Spinal cord (tissue), 10 donors: ENCODE data around the gene AMDHD1. TPM values are rescaled to one million over a fixed set of nuclear protein-coding genes. Genes with fewer than 3 reads are reported as not detected.

Experiments
- DNase-seq, 6 donors: peaks; one replicate each; pipeline versions ENCODE4 v3.0.0 to v3.0.0-alpha.2; 2013 to 2015; ENCODE audit warnings: low spot score in 6 of 6, low read depth in 4 of 6
- H3K27ac ChIP-seq: one replicate; pipeline ENCODE4 v1.5.1; 2013; ENCODE audit warnings: low read depth, low read length, control low read depth
- H3K27me3 ChIP-seq: one replicate; pipeline ENCODE4 v1.6.1; 2013; ENCODE audit warnings: low read length; ENCODE audit not compliant: control insufficient read depth, insufficient read depth
- H3K36me3 ChIP-seq: one replicate; pipeline ENCODE4 v1.6.1; 2013; ENCODE audit warnings: low read length; ENCODE audit not compliant: control insufficient read depth, insufficient read depth
- H3K4me1 ChIP-seq: one replicate; pipeline ENCODE4 v1.6.1; 2013; ENCODE audit warnings: low read length; ENCODE audit not compliant: control insufficient read depth, insufficient read depth
- H3K4me3 ChIP-seq: one replicate; pipeline ENCODE4 v1.5.1; 2013; ENCODE audit warnings: low read depth, low read length, control low read depth
- H3K9me3 ChIP-seq: one replicate; pipeline ENCODE4 v1.6.1; 2013; ENCODE audit warnings: low read length; ENCODE audit not compliant: control insufficient read depth, insufficient read depth
- whole genome bisulfite sequencing: methylation state at CpG from one replicate; pipeline ENCODE4 v1.1.5; 2013; ENCODE audit warnings: missing lambda C conversion rate; ENCODE audit not compliant: insufficient coverage; 5-methylcytosine and 5-hydroxymethylcytosine counted together
- polyA plus RNA-seq, 2 donors: library from polyadenylated mRNA; unstranded; fragments of 120-200 nt; gene quantifications; one replicate each; pipeline ENCODE4 v1.2.1, GENCODE V29; 2013; ENCODE audit not compliant: insufficient read length in 2 of 2
- total RNA-seq, 2 donors: library from RNA; depleted of rRNA in 1 of 2; stranded (reverse); fragments of 120-200 nt in 1 of 2; fragments of >200 nt in 1 of 2; gene quantifications; one replicate each; pipeline versions ENCODE4 v1.2.3 to v1.2.4, GENCODE V29; 2013 to 2014
- donor health status: healthy.

Gene AMDHD1
- total and polyA plus RNA-seq, 4 donors: 0.33 to 0.87 (median 0.54) TPM

- no peaks in the 10 kb centered on the region for H3K36me3 ChIP-seq
- H3K27ac ChIP-seq: no peak overlapping the region
- no peak for DNase-seq
- 77% methylated on average over 2 of the region's 7 CpGs for WGBS
- no peaks in the 10 kb centered on the region for H3K4me1 ChIP-seq
- H3K4me3 ChIP-seq: no peak overlapping the region
- H3K9me3 ChIP-seq: no peaks in the 10 kb centered on the region
- H3K27me3 ChIP-seq: no peaks in the 10 kb centered on the region
These were observed 47.0 kb downstream of the AMDHD1 start for GRCh38 chr12:95990136-95990535.

DNA sequence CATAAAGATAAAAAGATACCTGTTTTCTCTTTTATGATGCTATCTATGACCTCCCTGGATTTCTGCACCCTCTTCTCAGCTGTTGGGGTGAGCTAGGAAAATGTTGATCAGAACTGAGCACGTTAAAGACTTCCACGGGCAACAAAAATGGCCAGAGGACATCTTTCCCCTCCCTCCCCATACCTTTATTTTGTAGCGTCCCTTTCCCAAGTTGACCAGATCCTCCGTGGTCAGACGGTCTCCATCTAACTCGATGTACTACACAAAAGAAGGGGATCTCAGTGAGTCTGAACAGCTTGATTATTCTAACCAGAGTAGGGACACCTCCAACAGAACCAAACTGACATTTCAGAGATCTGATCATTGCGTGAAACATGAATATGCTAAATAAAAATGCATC lies 50.8 kb downstream of the AMDHD1 start:
- 94% methylated on average over 6 of the region's 7 CpGs for WGBS
- Histone ChIP-seq H3K9me3 (no peaks in the 10 kb centered on the region), H3K4me3 (no peak overlapping the region)

GRCh38 chr12:95994476-95994875 lies 51.3 kb downstream of the AMDHD1 start:
- no peak for DNase-seq
- H3K27me3 ChIP-seq: no peaks in the 10 kb centered on the region
- no peak overlapping the region for H3K4me3 ChIP-seq
- H3K9me3 ChIP-seq: no peaks in the 10 kb centered on the region
- H3K27ac ChIP-seq: no peak overlapping the region
- WGBS: 97% methylated on average over 3 of the region's 5 CpGs
- no peaks in the 10 kb centered on the region for H3K4me1 ChIP-seq
- peaks cover 3% of the 10 kb centered on the region for H3K36me3 ChIP-seq

More for the DNA sequence above, 50.8 kb downstream of the AMDHD1 start:
- Histone ChIP-seq H3K4me1 (no peaks in the 10 kb centered on the region), H3K36me3 (peaks cover 3% of the 10 kb centered on the region), H3K27me3 (no peaks in the 10 kb centered on the region), H3K27ac (no peak overlapping the region)
- no peak for DNase-seq

GRCh38 chr12:95995238-95996031 lies 52.3 kb downstream of the AMDHD1 start:
- Histone ChIP-seq H3K9me3 (no peaks in the 10 kb centered on the region), H3K4me1 (no peaks in the 10 kb centered on the region), H3K27ac (no peak overlapping the region), H3K27me3 (no peaks in the 10 kb centered on the region), H3K36me3 (peaks cover 8% of the 10 kb centered on the region), H3K4me3 (no peak overlapping the region)
- 95% methylated on average over 25 of the region's 29 CpGs for WGBS
- no peak for DNase-seq

DNA sequence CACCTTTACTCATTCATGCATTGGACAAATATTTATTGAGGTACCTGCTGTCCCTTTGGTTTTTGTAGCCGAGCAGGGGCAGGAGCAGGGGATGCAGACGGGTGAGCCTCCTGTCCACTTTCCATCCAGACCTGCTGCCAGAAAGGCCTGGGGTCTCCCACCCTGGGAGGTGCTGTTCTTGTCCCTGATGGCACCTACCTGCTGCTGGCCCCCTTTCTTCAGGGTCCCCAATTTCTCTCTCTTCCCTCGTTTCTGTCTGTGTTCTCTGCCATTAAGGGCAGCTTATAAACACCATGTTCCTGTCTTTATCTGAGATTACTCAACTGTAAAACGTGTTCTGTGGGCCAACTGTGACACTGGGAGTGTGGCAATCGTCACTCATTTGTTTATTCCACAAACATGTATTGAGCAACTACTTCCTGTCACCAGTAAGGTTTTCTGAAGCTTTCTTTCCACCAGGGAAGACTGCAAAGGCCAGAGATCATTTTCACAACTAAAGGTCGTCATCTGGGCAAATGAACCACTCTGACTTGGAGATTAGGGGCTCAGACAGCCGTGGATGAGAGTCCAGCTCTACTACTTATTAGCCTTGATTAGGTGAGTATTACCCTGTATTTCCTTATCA lies 53.0 kb downstream of the AMDHD1 start, which contains the start of gene HAL:
HAL (minus strand) TSS at position 311 of the 625 bp plus-strand sequence. CDS start 434 bp downstream, outside the sequence.
- Histone ChIP-seq H3K27ac (no peak within 1 kb of the TSS), H3K4me3 (no peak within 1 kb of the TSS), H3K9me3 (no peaks in the 10 kb centered on the region), H3K36me3 (peaks cover 11% of the 10 kb centered on the region), H3K27me3 (no peaks in the 10 kb centered on the region), H3K4me1 (no peaks in the 10 kb centered on the region)
- 66% methylated on average over 7 of the region's 7 CpGs for WGBS
- DNase-seq: no peak

- no peaks in the 10 kb centered on the region for H3K27me3 ChIP-seq
- WGBS: 93% methylated on average over 3 of the region's 3 CpGs
- no peaks in the 10 kb centered on the region for H3K9me3 ChIP-seq
- peaks cover 12% of the 10 kb centered on the region for H3K36me3 ChIP-seq
- no peak overlapping the region for H3K4me3 ChIP-seq
- H3K4me1 ChIP-seq: no peaks in the 10 kb centered on the region
- H3K27ac ChIP-seq: no peak overlapping the region
- no peak for DNase-seq
These were observed 54.1 kb downstream of the AMDHD1 start for GRCh38 chr12:95997276-95997675.

DNA sequence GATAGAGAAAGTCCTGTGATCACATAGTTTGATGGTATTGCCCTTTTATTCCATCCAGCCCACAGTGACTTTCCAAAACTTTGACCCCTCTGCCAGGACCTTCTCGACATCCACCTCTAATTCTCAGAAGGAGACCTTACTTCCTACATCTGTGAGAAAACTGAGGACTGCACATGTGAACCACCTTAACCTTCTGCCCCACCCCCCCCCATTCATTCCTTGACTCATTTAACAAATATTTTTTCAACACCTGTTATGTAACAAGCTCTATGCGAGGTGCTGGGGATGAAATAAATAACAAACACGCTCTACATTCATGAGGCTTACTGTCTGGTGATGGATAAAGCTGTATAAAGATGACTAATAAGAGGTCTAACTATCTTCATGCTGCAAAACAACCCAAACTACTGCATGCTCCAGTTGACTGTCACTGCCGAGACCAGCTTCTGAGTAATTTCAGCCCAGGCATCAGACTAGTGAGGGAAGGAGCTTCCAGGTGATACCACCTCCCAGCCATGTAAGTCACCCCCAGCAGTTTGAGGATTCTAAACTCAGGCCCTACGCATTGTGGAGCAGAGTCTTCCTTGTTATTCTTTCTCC lies 54.9 kb downstream of the AMDHD1 start:
- Histone ChIP-seq H3K9me3 (no peaks in the 10 kb centered on the region), H3K27me3 (no peaks in the 10 kb centered on the region), H3K4me1 (no peaks in the 10 kb centered on the region), H3K4me3 (no peak overlapping the region), H3K27ac (no peak overlapping the region), H3K36me3 (peaks cover 12% of the 10 kb centered on the region)
- DNase-seq: no peak
- WGBS: 100% methylated on average over 2 of the region's 5 CpGs

- H3K27me3 ChIP-seq: no peaks in the 10 kb centered on the region
- no peak overlapping the region for H3K27ac ChIP-seq
- no peaks in the 10 kb centered on the region for H3K9me3 ChIP-seq
- peaks cover 12% of the 10 kb centered on the region for H3K36me3 ChIP-seq
- H3K4me3 ChIP-seq: no peak overlapping the region
- H3K4me1 ChIP-seq: no peaks in the 10 kb centered on the region
- peak; percentile 15 to 91 (median 38) for DNase-seq
- WGBS: 33% methylated on average over 3 of the region's 7 CpGs
These were observed 55.6 kb downstream of the AMDHD1 start for GRCh38 chr12:95998611-95999286.

- no peak for DNase-seq
- H3K36me3 ChIP-seq: peaks cover 12% of the 10 kb centered on the region
- H3K27me3 ChIP-seq: no peaks in the 10 kb centered on the region
- 92% methylated on average over 4 of the region's 5 CpGs for WGBS
- no peak overlapping the region for H3K4me3 ChIP-seq
- no peak overlapping the region for H3K27ac ChIP-seq
- H3K9me3 ChIP-seq: no peaks in the 10 kb centered on the region
- no peaks in the 10 kb centered on the region for H3K4me1 ChIP-seq
These were observed 56.4 kb downstream of the AMDHD1 start for GRCh38 chr12:95999484-95999883.
